ENCODE measurements around the gene TRIM69. TPM values are rescaled to one million over a fixed set of nuclear protein-coding genes. Genes with fewer than 3 reads are reported as not detected.

Gene TRIM69
- total RNA-seq, 1 experiment from 2014 or later, result 6.7 TPM

DNA sequence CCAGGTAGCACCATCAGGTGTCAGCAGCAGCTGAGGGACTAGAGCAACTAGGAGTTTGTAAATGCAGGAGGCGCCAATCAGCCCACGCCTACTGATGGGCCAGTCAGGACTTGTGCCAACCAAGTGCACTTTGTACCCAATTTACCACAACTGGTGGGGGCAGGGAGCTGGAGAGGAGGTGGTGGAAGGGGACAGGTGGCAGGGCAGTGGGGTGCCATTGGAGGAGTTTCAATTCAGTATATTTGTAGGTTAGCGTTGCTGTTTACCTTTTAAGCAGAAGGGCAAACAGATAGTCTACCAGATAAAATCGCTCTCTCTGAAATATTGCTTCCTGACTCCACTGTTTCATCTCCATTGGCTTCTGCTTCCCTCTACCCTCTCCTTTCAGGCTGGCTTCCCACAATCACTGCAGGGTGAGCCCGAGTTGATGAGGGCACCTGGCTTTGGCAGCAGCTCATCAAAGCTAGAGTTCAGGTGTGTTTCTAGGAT lies 75.7 kb downstream of the TRIM69 start:
- intact Hi-C loops (cut with micrococcal nuclease; ENCODE audit: unreplicated experiment), result no loop called here
- Mint-ChIP-seq H3K27ac (ENCODE audit: unreplicated experiment) (no peak overlapping the region), H3K36me3 (ENCODE audit: insufficient read depth, unreplicated experiment) (no peaks in the 10 kb centered on the region), H3K9me3 (ENCODE audit: unreplicated experiment) (no peaks in the 10 kb centered on the region), H3K4me1 (ENCODE audit: low read depth, unreplicated experiment) (peaks cover 9% of the 10 kb centered on the region), H3K27me3 (ENCODE audit: insufficient read depth, unreplicated experiment) (no peaks in the 10 kb centered on the region), H3K4me3 (ENCODE audit: unreplicated experiment) (no peak overlapping the region)
- TF ChIP-seq, protein P1, sequence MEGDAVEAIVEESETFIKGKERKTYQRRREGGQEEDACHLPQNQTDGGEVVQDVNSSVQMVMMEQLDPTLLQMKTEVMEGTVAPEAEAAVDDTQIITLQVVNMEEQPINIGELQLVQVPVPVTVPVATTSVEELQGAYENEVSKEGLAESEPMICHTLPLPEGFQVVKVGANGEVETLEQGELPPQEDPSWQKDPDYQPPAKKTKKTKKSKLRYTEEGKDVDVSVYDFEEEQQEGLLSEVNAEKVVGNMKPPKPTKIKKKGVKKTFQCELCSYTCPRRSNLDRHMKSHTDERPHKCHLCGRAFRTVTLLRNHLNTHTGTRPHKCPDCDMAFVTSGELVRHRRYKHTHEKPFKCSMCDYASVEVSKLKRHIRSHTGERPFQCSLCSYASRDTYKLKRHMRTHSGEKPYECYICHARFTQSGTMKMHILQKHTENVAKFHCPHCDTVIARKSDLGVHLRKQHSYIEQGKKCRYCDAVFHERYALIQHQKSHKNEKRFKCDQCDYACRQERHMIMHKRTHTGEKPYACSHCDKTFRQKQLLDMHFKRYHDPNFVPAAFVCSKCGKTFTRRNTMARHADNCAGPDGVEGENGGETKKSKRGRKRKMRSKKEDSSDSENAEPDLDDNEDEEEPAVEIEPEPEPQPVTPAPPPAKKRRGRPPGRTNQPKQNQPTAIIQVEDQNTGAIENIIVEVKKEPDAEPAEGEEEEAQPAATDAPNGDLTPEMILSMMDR (IDR thresholded peaks at IDR 0.05; ENCODE audit: insufficient read depth in 1 of 2, low read depth in 1 of 2, low read length in 1 of 2, severe bottlenecking in 1 of 2, unreplicated experiment in 1 of 2), result no peak
- Histone ChIP-seq H3K9me3 (no peaks in the 10 kb centered on the region), H3K4me1 (no peaks in the 10 kb centered on the region), H3K36me3 (ENCODE audit: control insufficient read depth, insufficient read depth, low read length) (no peaks in the 10 kb centered on the region), H3K27me3 (replicated peaks; ENCODE audit: control insufficient read depth, insufficient read depth, low read length) (no peaks in the 10 kb centered on the region), H3K4me3 (ENCODE audit: low read depth, low read length) (no peak overlapping the region)
- BruUV-seq (replicated peaks), result no TSS peak
- peak in 1 of 2 experiments; percentile 19 for DNase-seq
- CTCF ChIA-PET, result no interaction called here
- POLR2A ChIA-PET, result no interaction called here

DNA sequence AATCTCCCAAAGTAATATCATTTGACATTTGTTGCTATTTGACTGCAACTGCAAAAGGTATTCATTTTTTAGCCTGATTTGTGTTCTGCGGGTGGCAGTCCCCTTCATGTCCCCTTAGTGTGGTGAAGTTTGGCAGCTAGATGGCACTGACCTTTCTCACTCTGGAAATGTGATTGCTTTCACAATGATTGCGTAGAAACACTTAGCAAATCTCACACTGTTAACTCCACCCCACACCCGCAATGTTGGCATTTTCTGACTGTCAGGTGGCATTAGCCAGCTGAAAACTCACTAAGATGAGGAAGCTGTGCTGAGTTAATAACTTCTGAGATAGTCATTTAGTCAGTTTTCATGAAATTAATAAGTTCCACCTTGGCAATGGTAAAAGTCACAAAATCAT lies 76.9 kb downstream of the TRIM69 start:
- Histone ChIP-seq H3K9me3 (no peaks in the 10 kb centered on the region), H3K4me1 (no peaks in the 10 kb centered on the region), H3K4me3 (ENCODE audit: low read depth, low read length) (no peak overlapping the region), H3K36me3 (ENCODE audit: control insufficient read depth, insufficient read depth, low read length) (no peaks in the 10 kb centered on the region), H3K27me3 (replicated peaks; ENCODE audit: control insufficient read depth, insufficient read depth, low read length) (no peaks in the 10 kb centered on the region)
- TF ChIP-seq, protein P1 (IDR thresholded peaks at IDR 0.05; ENCODE audit: insufficient read depth in 1 of 2, low read depth in 1 of 2, low read length in 1 of 2, severe bottlenecking in 1 of 2, unreplicated experiment in 1 of 2), result no peak
- Mint-ChIP-seq H3K4me1 (ENCODE audit: low read depth, unreplicated experiment) (peaks cover 9% of the 10 kb centered on the region), H3K27me3 (ENCODE audit: insufficient read depth, unreplicated experiment) (no peaks in the 10 kb centered on the region), H3K36me3 (ENCODE audit: insufficient read depth, unreplicated experiment) (no peaks in the 10 kb centered on the region), H3K9me3 (ENCODE audit: unreplicated experiment) (no peaks in the 10 kb centered on the region), H3K4me3 (ENCODE audit: unreplicated experiment) (no peak overlapping the region), H3K27ac (ENCODE audit: unreplicated experiment) (no peak overlapping the region)
- DNase-seq, result no peak
- ChIA-PET POLR2A (no interaction called here), CTCF (interaction anchor here (0.5 kb wide), 1 partner anchor 342 kb away, joined by 4 read pairs; no protein-coding TSS in a partner anchor)
- no TSS peak for BruUV-seq (replicated peaks)
- intact Hi-C loops (cut with micrococcal nuclease; ENCODE audit: unreplicated experiment), result no loop called here

Other genes with a start within 250 kb of the TRIM69 start
- 179 and 182 TPM in 2 replicates for gene EIF3J, start 199.4 kb upstream of the TRIM69 start, total RNA-seq (2022)
- gene SPG11, start 72.9 kb upstream of the TRIM69 start, total RNA-seq (2022), result 43.3 and 45.7 TPM in 2 replicates
- 0.32 TPM in 1 of 2 replicates, not detected in the other for gene PATL2, start 25.2 kb upstream of the TRIM69 start, total RNA-seq (2022)
- 269 and 273 TPM in 2 replicates for gene B2M, start 25.0 kb upstream of the TRIM69 start, total RNA-seq (2022)
- not detected in 2 replicates for gene TERB2, start 220.2 kb downstream of the TRIM69 start, total RNA-seq (2022)